AG09319 (cell line): ENCODE results near the gene CYP2W1.

Source experiments
- DNase-seq: peaks from one replicate; pipeline ENCODE4 v3.0.0-alpha.2; 2010; ENCODE audit warnings: low read depth; ENCODE audit errors: extremely low read depth
- CTCF ChIP-seq: IDR thresholded peaks from 2 replicates; pipeline ENCODE4 v1.5.1; 2011; ENCODE audit warnings: low read depth, mild to moderate bottlenecking, inconsistent platforms, low read length, moderate library complexity

Gene CYP2W1

GRCh38 chr7:982511-983003, 424 bp upstream of the CYP2W1 start:
- no peak for DNase-seq
- TF ChIP-seq CTCF: no peak

GRCh38 chr7:983616-984071, 663 bp downstream of the CYP2W1 start:
- no peak for DNase-seq
- TF ChIP-seq CTCF: no peak

- DNase-seq: no peak
- TF ChIP-seq CTCF: no peak
Observed at GRCh38 chr7:984361-985126, 1.6 kb downstream of the CYP2W1 start.

GRCh38 chr7:985127-985416, 2.1 kb downstream of the CYP2W1 start:
- no peak for TF ChIP-seq CTCF
- no peak for DNase-seq

- DNase-seq: no peak
- no peak for TF ChIP-seq CTCF
Observed at GRCh38 chr7:985915-986741, 3.1 kb downstream of the CYP2W1 start.

GRCh38 chr7:986766-987751, 4.1 kb downstream of the CYP2W1 start:
- no peak for TF ChIP-seq CTCF
- no peak for DNase-seq
